H9 (cell line): ENCODE measurements around the gene CCL11. TPM values are rescaled to one million over a fixed set of nuclear protein-coding genes. Genes with fewer than 3 reads are reported as not detected.

Experiments used
- DNase-seq: peaks from one replicate; pipeline ENCODE4 v3.0.0-alpha.2; 2017
- H2AFZ ChIP-seq: one replicate; pipeline ENCODE4 v1.6.1; 2013; ENCODE audit warnings: mild to moderate bottlenecking, low read length, control low read depth, moderate library complexity
- H2AK5ac ChIP-seq: 2 replicates; pipeline ENCODE4 v1.6.1; 2013; ENCODE audit warnings: low read length, control low read depth, mixed read lengths; ENCODE audit not compliant: insufficient read length
- H2BK120ac ChIP-seq: one replicate; pipeline ENCODE4 v1.6.1; 2013; ENCODE audit warnings: low read depth, mild to moderate bottlenecking, low read length, control low read depth, inconsistent platforms; ENCODE audit not compliant: poor library complexity, severe bottlenecking
- H2BK12ac ChIP-seq: 2 replicates; pipeline ENCODE4 v1.6.1; 2013; ENCODE audit warnings: low read length, control low read depth, mixed read lengths, low read depth; ENCODE audit not compliant: insufficient read length
- H2BK15ac ChIP-seq: 2 replicates; pipeline ENCODE4 v1.6.1; 2013; ENCODE audit warnings: low read depth, low read length, control low read depth
- H2BK20ac ChIP-seq: one replicate; pipeline ENCODE4 v1.6.1; 2013; ENCODE audit warnings: low read depth, mild to moderate bottlenecking, low read length, control low read depth, inconsistent platforms; ENCODE audit not compliant: poor library complexity, severe bottlenecking
- H2BK5ac ChIP-seq: 2 replicates; pipeline ENCODE4 v1.6.1; 2013; ENCODE audit warnings: low read length, control low read depth, mixed read lengths; ENCODE audit not compliant: insufficient read length
- H3K14ac ChIP-seq: 2 replicates; pipeline ENCODE4 v1.6.1; 2013; ENCODE audit warnings: low read length, control low read depth; ENCODE audit not compliant: insufficient read depth
- H3K18ac ChIP-seq: 2 replicates; pipeline ENCODE4 v1.6.1; 2013; ENCODE audit warnings: low read depth, mild to moderate bottlenecking, mixed read lengths, low read length, control low read depth; ENCODE audit not compliant: insufficient read length
- H3K23ac ChIP-seq: 2 replicates; pipeline ENCODE4 v1.6.1; 2013; ENCODE audit warnings: low read length, control low read depth, mixed read lengths, low read depth; ENCODE audit not compliant: insufficient read length
- H3K23me2 ChIP-seq: 2 replicates; pipeline ENCODE4 v1.6.1; 2013; ENCODE audit warnings: low read depth, mild to moderate bottlenecking, mixed read lengths, low read length, control low read depth; ENCODE audit not compliant: insufficient read length, poor library complexity, severe bottlenecking
- H3K27ac ChIP-seq: 2 replicates; pipeline ENCODE4 v1.5.1; 2013; ENCODE audit warnings: low read length, control low read depth, mixed read lengths, low read depth; ENCODE audit not compliant: insufficient read length
- H3K27me3 ChIP-seq: 2 replicates; pipeline ENCODE4 v1.6.1; 2013; ENCODE audit warnings: low read length, control low read depth, inconsistent platforms; ENCODE audit not compliant: insufficient read depth
- H3K4ac ChIP-seq: 2 replicates; pipeline ENCODE4 v1.6.1; 2013; ENCODE audit warnings: low read depth, mild to moderate bottlenecking, control low read depth, inconsistent platforms, low read length, moderate library complexity
- H3K4me1 ChIP-seq: 2 replicates; pipeline ENCODE4 v1.6.1; 2013; ENCODE audit warnings: low read length, control low read depth, inconsistent platforms; ENCODE audit not compliant: insufficient read depth
- H3K4me2 ChIP-seq: 2 replicates; pipeline ENCODE4 v1.6.1; 2013; ENCODE audit warnings: low read length, control low read depth, mixed read lengths; ENCODE audit not compliant: insufficient read length, insufficient read depth
- H3K56ac ChIP-seq: 2 replicates; pipeline ENCODE4 v1.6.1; 2013; ENCODE audit warnings: low read depth, mild to moderate bottlenecking, mixed read lengths, low read length, control low read depth; ENCODE audit not compliant: insufficient read length
- H3K79me1 ChIP-seq: 2 replicates; pipeline ENCODE4 v1.6.1; 2013; ENCODE audit warnings: low read depth, mild to moderate bottlenecking, moderate library complexity, low read length, control low read depth, inconsistent platforms; ENCODE audit not compliant: insufficient read depth, poor library complexity, severe bottlenecking
- H3K79me2 ChIP-seq: 2 replicates; pipeline ENCODE4 v1.6.1; 2013; ENCODE audit warnings: low read length, control low read depth, inconsistent platforms; ENCODE audit not compliant: insufficient read depth
- H3K9ac ChIP-seq: 2 replicates; pipeline ENCODE4 v1.6.1; 2013; ENCODE audit warnings: low read length, control low read depth, mixed read lengths; ENCODE audit not compliant: insufficient read length; ENCODE audit errors: extremely low read depth
- H3K9me3 ChIP-seq: one replicate; pipeline ENCODE4 v1.6.1; 2013; ENCODE audit warnings: low read depth, low read length, inconsistent platforms; ENCODE audit not compliant: control insufficient read depth
- H3T11ph ChIP-seq: one replicate; pipeline ENCODE4 v1.6.1; 2013; ENCODE audit warnings: mild to moderate bottlenecking, low read length, control low read depth, inconsistent platforms
- H4K20me1 ChIP-seq: one replicate; pipeline ENCODE4 v1.6.1; 2013; ENCODE audit not compliant: control insufficient read depth, insufficient read length, insufficient read depth
- H4K5ac ChIP-seq: 2 replicates; pipeline ENCODE4 v1.6.1; 2013; ENCODE audit warnings: low read depth, mild to moderate bottlenecking, mixed read lengths, low read length, control low read depth; ENCODE audit not compliant: insufficient read length
- H4K8ac ChIP-seq: replicated peaks from 2 replicates; pipeline ENCODE4 v1.6.1; 2013; ENCODE audit warnings: low read length, control low read depth, mixed read lengths, low read depth; ENCODE audit not compliant: insufficient read length
- H4K91ac ChIP-seq: 2 replicates; pipeline ENCODE4 v1.6.1; 2013; ENCODE audit warnings: low read depth, mild to moderate bottlenecking, moderate library complexity, mixed read lengths, low read length, control low read depth; ENCODE audit not compliant: insufficient read length
- H3K27ac Mint-ChIP-seq, 3 experiments: 2 replicates in 2 of 3; 3 replicates in 1 of 3; pipeline ENCODE4 v1.8.0; 2020 to 2021; ENCODE audit warnings: mixed read lengths in 3 of 3, mild to moderate bottlenecking in 1 of 3, moderate library complexity in 1 of 3
- H3K27me3 Mint-ChIP-seq: 2 replicates; pipeline ENCODE4 v1.8.0; 2021; ENCODE audit warnings: low read depth, mild to moderate bottlenecking, moderate library complexity, mixed read lengths
- H3K36me3 Mint-ChIP-seq, 3 experiments: 2 replicates in 2 of 3; 3 replicates in 1 of 3; pipeline ENCODE4 v1.8.0; 2020 to 2021; ENCODE audit warnings: low read depth in 3 of 3, mixed read lengths in 3 of 3; ENCODE audit not compliant: insufficient read depth in 1 of 3
- H3K4me1 Mint-ChIP-seq, 2 experiments: 2 replicates each; pipeline ENCODE4 v1.8.0; 2020; ENCODE audit warnings: mixed read lengths in 2 of 2
- H3K4me3 Mint-ChIP-seq, 2 experiments: 2 replicates in 1 of 2; 3 replicates in 1 of 2; pipeline ENCODE4 v1.8.0; 2020 to 2021; ENCODE audit warnings: mild to moderate bottlenecking in 2 of 2, mixed read lengths in 2 of 2, moderate library complexity in 1 of 2
- H3K9me3 Mint-ChIP-seq, 2 experiments: 2 replicates in 1 of 2; 3 replicates in 1 of 2; pipeline ENCODE4 v1.8.0; 2020; ENCODE audit warnings: mild to moderate bottlenecking in 2 of 2, mixed read lengths in 2 of 2, moderate library complexity in 1 of 2
- CTCF ChIP-seq: fragments of 200-600 bp; sonication (generic); conservative IDR thresholded peaks from 3 replicates; pipeline ENCODE4 v1.8.0; 2021; ENCODE audit warnings: antibody characterized with exemption, mild to moderate bottlenecking
- WGBS: extraction: QIAGEN DNeasy Blood & Tissue Kit; methylation state at CpG from one replicate; pipeline ENCODE4 v1.1.7; 2013; ENCODE audit warnings: missing lambda C conversion rate, low lambda C conversion rate, mixed read lengths; ENCODE audit not compliant: insufficient read length; ENCODE audit errors: extremely low coverage; 5-methylcytosine and 5-hydroxymethylcytosine counted together
- total RNA-seq: library from RNA; stranded (reverse); gene quantifications from 2 replicates; pipeline ENCODE4 v1.2.1, GENCODE V29; 2021

Gene CCL11
- total RNA-seq, 1 experiment from 2014 or later: not detected

DNA sequence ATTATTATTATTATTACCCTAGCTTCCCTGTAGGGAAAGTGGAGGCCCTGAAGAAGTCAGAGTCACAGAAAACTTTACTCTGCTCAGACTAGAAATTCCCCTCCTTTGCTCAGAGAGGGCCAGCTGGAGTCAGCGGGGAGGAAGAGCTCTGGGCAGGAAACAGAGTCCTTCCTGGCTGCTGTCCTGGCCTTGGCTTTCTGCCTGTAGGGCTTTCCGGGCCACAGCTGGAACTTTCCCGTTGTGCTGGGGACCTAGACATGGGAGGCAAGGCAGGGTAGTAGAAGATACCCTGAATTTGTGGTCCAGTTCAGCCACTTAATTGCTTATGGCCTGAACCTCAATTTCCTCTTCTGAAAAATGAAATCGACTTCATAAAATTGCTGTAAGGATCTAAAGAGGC is 44.5 kb upstream of the CCL11 start:
- Histone ChIP-seq H3K4me1 (no peaks in the 10 kb centered on the region), H2BK12ac (no peak overlapping the region), H3T11ph (no peak overlapping the region), H3K14ac (no peak overlapping the region), H4K91ac (no peak overlapping the region), H3K4me2 (no peak overlapping the region), H3K18ac (no peak overlapping the region), H2BK20ac (no peak overlapping the region), H4K8ac (no peak overlapping the region), H3K9ac (no peak overlapping the region), H3K23me2 (no peaks in the 10 kb centered on the region), H4K5ac (no peak overlapping the region), H2BK5ac (no peak overlapping the region), H2AK5ac (no peak overlapping the region), H3K56ac (no peak overlapping the region), H2AFZ (no peak overlapping the region), H4K20me1 (no peaks in the 10 kb centered on the region), H3K23ac (no peak overlapping the region), H3K79me2 (no peaks in the 10 kb centered on the region), H2BK120ac (no peak overlapping the region), H2BK15ac (no peak overlapping the region), H3K27me3 (no peaks in the 10 kb centered on the region), H3K9me3 (no peaks in the 10 kb centered on the region), H3K27ac (no peak overlapping the region), H3K79me1 (no peaks in the 10 kb centered on the region), H3K4ac (no peak overlapping the region)
- H3K9me3 Mint-ChIP-seq: no peaks in the 10 kb centered on the region
- H3K27ac Mint-ChIP-seq: no peak overlapping the region
- H3K4me1 Mint-ChIP-seq: peaks cover 12 to 14% of the 10 kb centered on the region in 2 experiments
- no peak for DNase-seq
- H3K36me3 Mint-ChIP-seq: no peaks in the 10 kb centered on the region
- TF ChIP-seq CTCF: no peak
- no CpG with 5 or more reads among the region's 4 CpGs for WGBS
- H3K4me3 Mint-ChIP-seq: no peak overlapping the region
- no peaks in the 10 kb centered on the region for H3K27me3 Mint-ChIP-seq
